ENCODE results near the gene GFOD1.

The GFOD1 gene

GRCh38 chr6:13485303-13485702 is 2.1 kb downstream of the GFOD1 start:
- peak overlapping the region; percentile 78 for H3K4me3 ChIP-seq (ENCODE audit: low read length)
- no peak for TF ChIP-seq CTCF (conservative IDR thresholded peaks at IDR 0.05; ENCODE audit: low read length)
- no peak for DNase-seq (ENCODE audit: low read depth)

GRCh38 chr6:13484827-13485226 is 2.6 kb downstream of the GFOD1 start:
- DNase-seq (ENCODE audit: low read depth) = no peak
- H3K4me3 ChIP-seq (ENCODE audit: low read length) = no peak overlapping the region
- TF ChIP-seq CTCF (conservative IDR thresholded peaks at IDR 0.05; ENCODE audit: low read length) = no peak

GRCh38 chr6:13484138-13484708 is 3.2 kb downstream of the GFOD1 start:
- H3K4me3 ChIP-seq (ENCODE audit: low read length) = no peak overlapping the region
- DNase-seq (ENCODE audit: low read depth) = no peak
- no peak for TF ChIP-seq CTCF (conservative IDR thresholded peaks at IDR 0.05; ENCODE audit: low read length)

- no peak for TF ChIP-seq CTCF (conservative IDR thresholded peaks at IDR 0.05; ENCODE audit: low read length)
- no peak for DNase-seq (ENCODE audit: low read depth)
Measured at GRCh38 chr6:13480631-13481501, 6.5 kb downstream of the GFOD1 start.

GRCh38 chr6:13479971-13480434 is 7.4 kb downstream of the GFOD1 start:
- H3K4me3 ChIP-seq (ENCODE audit: low read length) = no peak overlapping the region
- TF ChIP-seq CTCF (conservative IDR thresholded peaks at IDR 0.05; ENCODE audit: low read length) = no peak
- no peak for DNase-seq (ENCODE audit: low read depth)

More at GRCh38 chr6:13480631-13481501, 6.5 kb downstream of the GFOD1 start:
- no peak overlapping the region for H3K4me3 ChIP-seq (ENCODE audit: low read length)

- no peak for TF ChIP-seq CTCF (conservative IDR thresholded peaks at IDR 0.05; ENCODE audit: low read length)
- no peak for DNase-seq (ENCODE audit: low read depth)
- H3K4me3 ChIP-seq (ENCODE audit: low read length) = no peak overlapping the region
Measured at GRCh38 chr6:13479206-13479800, 8.1 kb downstream of the GFOD1 start.
